LHCN-M2 (cell line): ENCODE data around the gene PNMA1. TPM values are rescaled to one million over a fixed set of nuclear protein-coding genes. Genes with fewer than 3 reads are reported as not detected.

Experiments
- DNase-seq: peaks from one replicate; pipeline ENCODE4 v3.0.0-alpha.2; 2012; ENCODE audit warnings: low read depth
- total RNA-seq: library from RNA; depleted of rRNA; stranded (reverse); fragments of >200 nt; gene quantifications from 2 replicates; pipeline ENCODE4 v1.2.3, GENCODE V29; 2014

PNMA1 gene
- total RNA-seq, 1 experiment from 2014 or later = 22.0 TPM

DNA sequence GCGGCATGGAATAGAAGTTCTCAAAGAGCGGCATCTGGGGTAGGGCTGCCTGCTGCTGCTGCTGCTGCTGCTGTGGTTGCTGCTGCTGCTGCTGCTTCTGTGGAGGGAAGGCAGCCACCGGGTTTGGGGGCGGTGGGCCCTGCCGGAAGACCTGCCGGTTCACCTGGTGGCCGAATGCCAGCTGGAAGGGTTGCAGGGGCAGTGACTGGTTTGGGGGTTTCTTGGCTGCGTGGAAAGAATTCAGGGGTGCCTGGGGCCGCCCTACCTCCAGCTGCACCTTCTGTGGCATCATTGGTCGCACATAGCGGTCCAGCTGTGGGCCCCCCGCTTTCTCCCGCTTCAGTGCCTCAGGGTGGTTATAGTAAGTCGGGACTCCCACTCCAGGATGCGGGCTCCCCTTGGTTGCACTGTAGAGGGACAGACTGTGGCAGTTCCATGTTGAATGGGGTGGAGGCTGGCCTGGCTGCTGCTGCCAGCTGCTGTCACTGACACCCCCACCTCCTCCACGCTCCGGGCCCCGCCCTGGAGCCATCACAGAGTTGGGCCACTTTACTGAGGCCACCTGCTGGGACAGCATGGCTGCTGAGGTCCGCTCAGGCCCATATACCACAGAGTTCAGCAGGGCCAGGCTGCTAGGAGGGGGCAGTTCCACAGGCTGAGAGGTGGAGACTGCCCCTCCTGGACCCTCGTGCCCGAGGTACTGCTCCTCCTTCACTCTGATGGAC, 25.2 kb upstream of the PNMA1 start:
- DNase-seq = no peak

DNA sequence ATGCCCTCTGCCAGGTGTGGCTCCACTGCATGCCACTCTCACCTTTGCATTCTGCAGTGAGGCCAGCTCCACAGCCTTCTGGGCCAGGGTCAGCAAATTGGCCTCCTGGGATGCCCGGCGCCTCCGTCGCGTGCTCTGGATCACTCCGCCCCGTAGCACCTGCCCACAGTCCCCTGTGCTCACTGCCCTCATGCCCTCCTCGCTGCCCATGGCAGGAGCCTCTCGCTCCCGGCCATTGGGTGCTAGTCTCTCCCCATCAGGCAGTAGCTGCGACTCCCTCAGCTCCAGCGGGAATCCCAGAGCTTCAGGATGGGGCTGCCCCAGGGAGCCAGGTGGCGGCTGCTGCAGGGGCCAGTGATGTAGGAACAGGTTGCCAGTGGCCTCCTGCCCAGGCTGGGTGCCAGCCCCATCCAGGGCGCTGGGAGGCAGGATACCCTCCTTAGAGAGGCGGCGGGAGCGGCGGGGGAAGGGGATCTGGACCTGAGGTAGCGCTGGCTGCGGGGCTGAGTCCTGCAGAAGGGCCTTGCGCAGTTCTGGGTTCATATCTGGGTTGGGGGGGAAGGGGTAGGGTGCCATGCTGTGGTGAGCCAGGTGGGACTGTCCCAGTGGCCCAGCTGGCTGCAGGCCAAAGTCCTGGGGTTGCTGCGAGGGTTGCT, 24.5 kb upstream of the PNMA1 start:
- no peak for DNase-seq

DNA sequence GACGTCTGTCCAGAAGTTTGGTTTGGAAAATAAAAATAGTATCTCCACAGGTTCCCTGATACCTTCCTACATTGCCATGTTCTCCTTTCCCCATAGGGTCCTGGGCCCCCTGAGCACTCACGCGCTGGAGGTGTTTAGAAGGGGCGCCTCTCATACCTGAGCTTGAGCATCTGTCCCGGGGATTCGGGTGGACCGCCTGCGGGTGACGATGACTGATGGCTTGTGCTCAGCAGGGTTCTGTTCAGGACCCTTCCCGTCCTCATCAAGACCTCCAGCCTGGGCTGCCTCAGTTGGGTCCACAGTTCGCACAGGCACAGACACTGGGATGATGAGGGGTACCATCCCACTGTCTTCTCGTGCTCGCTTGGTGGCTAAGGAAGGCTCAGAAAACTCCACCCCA, 22.7 kb upstream of the PNMA1 start:
- no peak for DNase-seq

DNA sequence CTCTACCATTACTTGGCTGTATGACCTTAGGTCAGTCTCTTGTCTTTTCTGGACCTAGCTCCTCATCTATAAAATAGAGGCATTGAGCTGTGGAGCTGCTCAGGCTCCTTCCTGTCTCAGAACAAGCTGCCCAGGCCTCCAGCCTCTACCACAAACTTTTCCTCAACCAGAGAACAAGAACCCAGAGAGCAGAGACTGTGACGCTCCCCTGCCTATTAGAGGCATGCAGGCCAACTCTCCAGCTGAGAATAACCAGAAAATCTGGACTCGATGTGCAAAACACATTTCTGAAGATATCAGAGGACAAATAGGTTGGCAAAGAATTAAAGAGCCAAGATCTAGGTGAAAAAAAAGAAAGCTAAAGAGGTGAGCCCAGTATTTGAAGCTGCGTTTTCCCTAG, 17.8 kb upstream of the PNMA1 start:
- no peak for DNase-seq

DNA sequence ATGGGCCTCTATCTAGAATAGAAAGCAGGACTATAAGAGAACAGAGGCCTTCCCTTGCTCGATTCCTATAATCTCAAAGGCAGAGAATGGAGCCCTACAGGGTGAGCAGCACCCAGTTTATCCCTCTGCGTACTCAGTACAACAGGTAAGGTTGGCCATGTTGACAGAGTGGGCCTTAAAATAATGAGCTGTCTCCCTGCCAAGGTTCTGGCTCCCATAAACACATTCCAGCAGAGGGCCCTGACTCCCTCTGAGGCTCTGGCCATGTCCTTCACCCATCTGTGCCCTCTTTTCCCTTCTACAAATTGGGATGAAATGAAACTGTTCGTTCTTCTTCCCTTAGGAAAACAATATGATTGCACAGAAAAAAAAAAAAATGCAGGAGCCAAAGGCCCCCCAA, 16.9 kb upstream of the PNMA1 start:
- DNase-seq = no peak

DNA sequence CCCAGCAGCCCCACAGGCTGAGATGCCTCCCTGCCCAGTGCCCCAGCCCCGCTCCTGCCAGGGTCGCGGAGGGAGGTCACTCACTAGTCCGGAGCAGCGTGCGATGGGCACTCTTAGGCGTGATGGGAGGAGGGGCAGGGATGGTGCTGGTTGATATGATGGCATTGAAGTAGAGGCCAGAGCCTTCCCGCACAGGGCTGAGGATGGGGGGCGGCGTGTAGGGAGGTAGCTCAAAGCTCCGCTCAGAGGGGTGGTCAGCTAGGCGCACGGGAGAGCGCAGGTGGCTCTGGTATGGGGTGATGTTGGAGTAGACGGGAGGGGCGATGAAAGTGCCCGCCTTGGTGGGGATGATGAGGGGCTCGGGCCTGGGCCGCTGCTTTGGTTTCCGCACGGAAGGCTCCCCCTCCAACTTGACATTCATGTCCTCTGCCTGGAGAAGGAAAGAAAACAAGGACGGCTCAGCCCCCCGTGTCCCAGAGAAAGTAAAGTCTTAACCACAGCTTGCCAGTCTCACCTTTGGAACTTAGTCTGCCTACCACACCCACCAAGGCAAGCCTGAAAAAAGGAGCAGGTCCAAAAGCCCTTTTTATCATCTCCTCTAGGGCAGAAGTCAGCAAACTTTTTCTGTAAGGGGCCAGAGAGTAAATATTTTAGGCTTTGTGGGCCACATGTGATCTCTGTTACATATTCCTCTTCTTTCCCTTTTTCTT, 15.5 kb upstream of the PNMA1 start:
- no peak for DNase-seq

DNA sequence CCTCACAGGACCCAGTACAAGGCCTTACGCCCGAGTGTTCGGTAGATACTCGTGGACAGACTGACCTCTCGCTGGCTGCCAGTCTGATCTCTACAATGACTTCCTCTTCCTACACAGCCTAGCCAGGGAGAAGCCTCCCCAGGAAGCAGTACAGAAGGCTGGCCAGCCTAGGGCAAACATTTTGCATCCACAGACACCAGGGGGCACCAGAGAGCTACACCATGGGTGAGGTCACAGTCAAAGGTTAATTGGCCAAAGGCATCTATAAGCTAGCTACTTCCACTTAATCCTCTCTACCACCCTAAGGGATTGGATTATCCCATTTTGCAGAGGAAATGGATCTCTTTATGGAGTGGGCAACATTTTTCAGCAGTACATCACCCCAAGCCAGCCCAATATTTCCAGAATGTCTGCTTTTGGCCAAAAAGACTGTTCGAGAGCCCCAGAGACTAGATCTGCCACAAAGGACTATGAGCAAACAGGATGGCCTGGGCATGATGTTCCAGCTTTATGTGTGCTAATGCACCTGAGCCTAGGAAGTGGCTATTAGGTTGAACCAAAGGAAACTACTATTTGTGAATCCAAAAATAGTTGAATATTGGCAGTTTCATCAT, 14.6 kb upstream of the PNMA1 start:
- peak; percentile 74 for DNase-seq

DNA sequence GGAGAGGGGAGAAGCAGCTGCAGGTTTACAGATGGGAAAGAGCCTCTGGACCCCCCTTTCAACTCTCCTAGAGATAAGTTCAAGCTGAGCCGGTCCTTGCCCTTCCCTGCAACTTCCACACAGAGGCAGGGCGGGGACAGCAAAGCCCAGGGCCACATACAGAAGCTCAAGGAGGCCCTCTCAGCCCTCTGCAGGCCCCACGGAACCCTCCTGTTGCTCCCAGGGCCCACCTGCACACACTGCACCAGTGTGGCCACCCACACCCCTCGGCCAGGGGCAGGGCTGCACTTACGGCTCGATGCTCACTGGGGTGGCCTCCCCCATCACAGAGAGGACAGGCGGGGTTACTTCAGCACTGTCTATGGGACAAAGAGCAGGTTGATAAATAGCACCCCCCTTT, 13.0 kb upstream of the PNMA1 start:
- no peak for DNase-seq

DNA sequence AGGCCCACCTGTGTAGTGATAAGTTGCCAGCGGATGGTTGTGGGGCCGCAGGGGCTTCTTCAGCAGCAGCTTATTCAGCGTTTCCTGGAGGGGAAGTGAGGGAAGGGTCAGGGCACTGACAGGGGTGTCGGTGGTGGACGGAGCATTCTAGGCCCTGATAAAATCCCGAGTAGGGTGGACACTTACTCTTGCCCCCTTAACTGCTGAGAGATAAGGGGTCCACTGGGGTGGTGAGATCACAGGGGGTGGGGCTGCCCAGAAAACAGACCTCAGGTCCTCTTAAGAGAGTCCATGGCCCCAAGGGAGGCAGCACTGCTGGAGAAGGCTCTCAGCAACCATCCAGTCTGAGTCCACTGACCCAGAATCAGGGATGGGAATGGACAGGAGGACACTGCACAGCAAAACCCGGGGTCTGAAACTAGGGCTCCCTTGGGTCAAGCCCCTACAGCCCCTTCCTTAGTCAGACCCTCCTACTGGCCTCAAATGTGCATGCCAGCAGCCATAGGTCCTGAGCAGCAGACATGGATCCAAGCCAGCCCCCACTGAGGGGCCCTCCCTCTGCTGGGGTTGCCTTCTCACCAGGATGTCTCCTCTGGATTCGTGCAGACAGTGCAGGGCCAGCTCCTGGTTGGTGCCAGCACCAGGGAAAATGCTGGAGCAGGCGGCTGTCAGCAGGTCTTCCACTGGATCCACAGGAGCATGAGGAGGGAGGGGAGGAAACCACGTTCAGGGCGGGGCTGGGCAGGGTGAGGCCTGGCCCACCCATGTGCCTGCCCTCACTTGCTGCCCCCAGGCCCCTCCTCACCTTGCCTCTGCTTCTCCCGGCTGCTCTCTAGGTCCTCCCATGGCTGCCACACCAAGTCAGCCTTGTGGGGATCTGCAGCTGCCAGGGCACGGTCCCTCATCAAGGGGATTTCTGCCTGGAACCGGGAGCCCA, 12.1 kb upstream of the PNMA1 start:
- DNase-seq = peak; percentile 15

DNA sequence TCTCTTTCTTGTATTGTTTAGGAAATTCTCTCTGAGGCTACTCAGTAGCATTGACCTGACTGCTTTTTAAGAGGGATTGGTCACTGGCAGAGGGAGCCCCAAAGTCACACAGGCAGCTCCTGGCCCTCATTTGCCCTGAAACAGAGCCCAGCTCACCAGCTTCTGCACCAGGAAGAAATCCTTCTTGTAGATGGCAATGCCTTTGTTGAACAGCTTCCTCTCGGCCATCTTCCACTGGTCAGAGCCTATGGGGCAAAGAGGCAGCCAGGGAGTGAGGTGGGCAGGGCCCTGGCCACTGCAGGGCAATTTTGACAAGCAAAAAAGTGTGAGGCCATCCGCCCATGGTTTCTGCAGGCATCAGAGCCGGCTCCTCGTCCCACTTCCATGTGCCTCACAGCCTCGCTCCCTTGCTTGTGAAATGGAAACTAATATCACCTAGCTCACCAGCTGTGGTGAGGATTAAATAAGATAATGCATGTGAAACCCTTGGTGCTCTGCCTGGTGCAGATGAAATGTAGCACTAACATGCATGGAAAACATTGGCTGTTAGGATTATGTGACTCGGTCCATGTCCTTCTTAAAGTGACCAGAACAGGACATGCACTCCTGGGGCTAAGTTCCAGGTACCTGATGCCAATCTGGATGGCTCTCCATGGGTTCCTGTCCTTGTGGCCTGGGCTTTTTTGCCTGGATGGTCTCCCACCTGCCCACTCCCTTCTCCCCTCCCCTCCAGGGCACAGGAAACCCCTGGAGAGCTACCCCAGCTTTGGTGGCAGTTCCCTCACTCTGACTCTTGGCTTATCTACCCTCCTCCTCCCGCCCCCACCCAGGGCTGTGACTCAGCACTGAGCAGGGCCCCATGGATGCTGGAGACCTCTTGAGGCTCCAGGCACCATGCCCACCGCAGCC, 11.2 kb upstream of the PNMA1 start:
- DNase-seq = peak; percentile 46

DNA sequence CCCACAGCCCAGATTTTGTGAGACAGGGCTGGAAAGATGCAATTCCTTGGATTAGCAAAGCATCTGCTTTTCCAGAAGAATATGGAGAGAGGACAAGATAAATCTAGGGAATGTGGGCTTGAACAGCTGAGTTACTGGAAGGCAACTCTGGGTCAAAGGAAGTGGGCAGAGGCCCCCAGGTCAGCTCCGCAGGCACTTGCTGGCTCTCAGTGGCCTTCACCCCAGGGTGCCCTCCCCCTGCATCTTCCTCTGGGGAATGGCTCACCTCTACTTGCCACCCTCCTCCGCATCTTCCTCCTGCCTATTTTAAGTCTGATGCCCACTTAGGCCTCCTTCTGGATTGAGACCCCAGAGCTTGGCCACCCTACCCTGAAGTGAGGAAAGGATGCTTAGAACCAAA, 10.5 kb upstream of the PNMA1 start:
- DNase-seq = no peak

DNA sequence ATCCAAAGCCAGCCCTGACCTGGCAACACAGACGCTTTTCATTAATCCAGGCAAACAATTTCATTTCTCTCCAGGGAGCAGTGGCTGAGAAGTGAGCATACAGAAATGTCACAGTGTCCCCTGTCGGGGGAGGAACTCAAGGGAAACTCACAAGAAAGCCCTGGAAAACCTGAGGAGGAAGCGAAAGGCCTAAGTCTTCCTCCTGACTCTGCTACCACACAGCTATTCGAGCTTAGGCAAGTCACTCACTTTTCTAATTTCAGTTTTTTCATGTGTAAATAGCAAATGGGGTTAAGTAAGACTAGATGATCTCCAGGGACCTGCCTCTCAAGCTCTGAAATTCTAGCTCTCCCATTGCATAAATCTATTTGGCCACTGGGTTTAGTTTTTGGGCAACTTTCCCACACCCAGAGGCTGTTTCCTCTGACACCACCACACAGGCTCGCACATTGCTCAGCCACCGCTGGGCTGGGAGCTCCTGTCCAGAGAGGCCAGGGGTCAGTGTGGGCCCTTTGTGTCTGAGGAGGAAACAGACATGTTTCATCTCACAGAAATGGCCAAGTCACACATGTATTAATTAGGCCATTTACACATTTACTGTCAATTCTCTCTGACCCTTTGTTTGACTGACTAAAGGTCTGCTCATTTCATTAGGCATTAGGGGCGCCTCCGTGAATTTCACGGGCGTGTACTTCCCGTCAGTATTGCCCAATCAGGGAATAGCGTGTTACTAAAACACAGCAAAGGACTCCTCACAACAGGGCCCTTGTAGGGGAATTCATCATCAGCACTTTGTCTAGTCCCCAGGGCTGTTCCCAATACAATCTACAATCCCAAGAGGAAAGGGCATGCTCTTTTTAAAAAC, 9.8 kb upstream of the PNMA1 start:
- peak; percentile 99 for DNase-seq

DNA sequence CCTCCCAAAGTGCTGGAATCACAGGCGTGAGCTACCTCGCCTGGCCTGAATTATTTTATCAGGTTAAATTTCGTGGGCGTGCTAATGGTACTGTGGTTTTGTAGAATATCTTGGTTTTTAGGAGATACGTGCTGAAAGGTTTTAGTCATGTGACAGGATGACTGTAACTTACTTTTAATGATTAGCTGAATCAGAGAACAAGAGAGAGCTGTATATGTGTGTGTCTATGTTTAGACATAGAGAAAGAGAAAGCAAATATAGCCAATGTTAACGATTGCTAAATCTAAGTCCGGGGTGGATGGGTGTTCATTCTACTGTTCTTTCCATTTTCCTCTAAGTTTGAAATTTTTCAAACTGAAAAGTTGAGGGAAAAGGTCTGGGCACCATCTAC, 9.2 kb upstream of the PNMA1 start:
- peak; percentile 43 for DNase-seq

DNA sequence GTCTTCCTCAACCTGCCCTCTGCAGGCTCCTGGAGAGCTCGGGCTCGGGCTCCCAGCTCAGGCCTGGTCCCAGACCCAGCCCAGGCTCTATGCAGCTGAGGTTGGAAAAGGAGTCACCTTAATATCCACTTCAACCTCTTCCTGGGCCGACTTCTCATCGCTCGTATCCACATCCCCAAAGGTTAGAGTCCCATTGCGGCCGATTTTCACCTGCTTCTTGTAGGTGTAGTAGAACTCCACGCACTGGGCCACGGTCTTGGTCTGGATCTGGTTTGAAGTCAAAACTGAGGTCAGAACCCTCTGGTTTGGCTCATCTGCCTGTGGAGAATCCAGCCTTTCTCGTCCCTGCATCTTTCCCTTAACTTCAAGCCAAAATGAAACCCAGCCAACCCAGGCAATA, 8.4 kb upstream of the PNMA1 start:
- no peak for DNase-seq

DNA sequence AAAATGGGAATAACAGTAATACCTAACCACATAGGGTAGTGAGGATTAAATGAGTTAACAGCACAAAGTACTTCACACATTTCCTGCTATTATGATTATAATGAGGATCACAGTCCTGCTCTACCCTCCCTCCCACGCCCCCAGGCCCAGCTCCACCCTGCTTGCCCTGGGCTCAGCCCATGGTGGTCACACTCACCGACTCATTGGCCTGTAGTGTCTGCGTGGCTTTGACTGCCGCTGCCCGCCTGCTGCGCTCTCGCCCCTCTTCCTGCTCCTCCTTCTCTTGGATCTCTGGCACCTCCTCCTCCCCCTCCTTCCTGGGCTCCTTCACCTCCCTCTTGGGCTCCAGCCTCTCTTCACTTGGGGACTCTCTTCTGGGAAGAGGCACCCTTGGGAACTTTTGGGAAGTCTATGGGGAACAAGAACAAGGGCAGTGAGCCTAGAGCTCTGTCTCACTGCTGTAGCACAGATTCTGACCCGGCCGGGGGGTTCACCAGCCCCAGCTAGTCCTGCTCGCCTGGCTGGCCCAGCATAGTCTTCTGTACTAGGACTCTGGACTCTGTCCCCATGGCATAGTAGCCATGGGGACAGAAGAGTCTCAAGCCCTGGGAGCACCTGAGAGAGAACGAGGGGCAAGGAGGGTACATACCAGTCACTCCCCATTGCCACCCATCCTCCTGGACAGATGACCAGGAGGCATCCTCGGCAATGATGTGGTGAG, 7.1 kb upstream of the PNMA1 start:
- no peak for DNase-seq

DNA sequence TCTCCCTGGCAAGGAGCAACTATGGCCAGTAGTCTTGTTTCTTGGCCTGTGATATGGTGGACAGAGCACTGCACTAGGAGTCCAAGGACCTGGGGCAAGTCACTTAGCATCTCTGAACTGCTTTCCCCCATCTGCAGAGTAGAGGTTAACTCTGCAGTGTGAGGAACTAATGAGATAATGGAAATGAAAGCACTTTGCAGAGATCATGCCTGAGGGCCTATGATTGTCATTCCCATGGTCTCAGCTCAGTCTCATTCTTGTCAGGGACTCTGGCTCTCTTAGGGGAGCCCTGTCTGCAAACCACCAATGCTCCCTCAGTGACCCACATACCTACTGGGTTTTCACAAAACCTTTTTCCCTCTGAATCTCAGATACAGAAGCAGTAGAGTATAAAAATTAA, 6.5 kb upstream of the PNMA1 start:
- no peak for DNase-seq

DNA sequence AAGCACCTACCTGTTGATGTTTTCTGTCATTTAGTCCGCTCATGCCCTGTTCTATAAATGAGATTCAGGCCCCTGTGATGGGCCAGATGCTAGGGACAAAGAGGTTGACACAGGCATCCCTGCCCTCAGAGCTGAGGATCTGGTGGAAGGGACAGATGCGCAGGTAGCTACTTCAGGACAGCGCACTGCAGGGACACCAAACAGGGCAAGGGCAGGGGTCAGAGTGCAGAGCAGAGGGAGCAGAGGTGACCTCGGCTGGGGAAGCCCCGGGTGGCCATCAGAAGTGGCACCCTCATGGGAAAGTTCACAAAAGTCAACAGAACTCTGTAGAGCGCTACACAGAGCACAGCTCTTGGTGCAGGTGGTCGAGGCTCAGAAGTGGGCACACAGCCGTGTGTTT, 5.6 kb upstream of the PNMA1 start:
- DNase-seq = no peak

DNA sequence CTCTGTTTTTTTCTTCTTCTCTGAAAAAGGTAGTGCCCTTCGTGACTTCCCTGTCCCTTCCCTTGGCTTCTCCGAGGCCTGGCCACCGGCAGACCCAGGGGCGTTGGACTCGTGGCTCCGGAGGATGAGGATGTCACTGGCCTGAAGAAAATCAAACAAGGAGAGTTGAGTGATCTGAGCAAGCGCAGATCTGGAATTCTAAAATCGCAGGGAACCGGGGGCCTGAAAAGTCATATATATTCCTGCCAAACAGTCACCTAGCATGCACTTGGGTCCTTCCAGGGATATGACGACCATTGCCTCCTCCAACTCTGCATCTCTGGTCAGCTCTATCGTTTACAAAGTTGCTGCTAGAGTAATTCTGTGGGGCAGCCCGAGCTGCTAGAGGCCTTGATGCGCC, 5.2 kb upstream of the PNMA1 start:
- DNase-seq = no peak
